ENCODE results near the gene CLDN6.
A peak's percentile ranks its signal among the peaks of the same experiment; 100 is the strongest.

CLDN6 gene

GRCh38 chr16:3013998-3014690 is 3.8 kb downstream of the CLDN6 start:
- no peak for DNase-seq (ENCODE audit: low read depth, low spot score)

DNA sequence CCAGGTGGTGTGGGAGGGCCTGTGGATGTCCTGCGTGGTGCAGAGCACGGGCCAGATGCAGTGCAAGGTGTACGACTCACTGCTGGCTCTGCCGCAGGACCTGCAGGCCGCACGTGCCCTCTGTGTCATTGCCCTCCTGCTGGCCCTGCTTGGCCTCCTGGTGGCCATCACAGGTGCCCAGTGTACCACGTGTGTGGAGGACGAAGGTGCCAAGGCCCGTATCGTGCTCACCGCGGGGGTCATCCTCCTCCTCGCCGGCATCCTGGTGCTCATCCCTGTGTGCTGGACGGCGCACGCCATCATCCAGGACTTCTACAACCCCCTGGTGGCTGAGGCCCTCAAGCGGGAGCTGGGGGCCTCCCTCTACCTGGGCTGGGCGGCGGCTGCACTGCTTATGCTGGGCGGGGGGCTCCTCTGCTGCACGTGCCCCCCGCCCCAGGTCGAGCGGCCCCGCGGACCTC is 4.5 kb downstream of the CLDN6 start:
- no peak for DNase-seq (ENCODE audit: low read depth, low spot score)

GRCh38 chr16:3012828-3013420 is 5.1 kb downstream of the CLDN6 start, which contains the start of gene CLDN9:
Gene CLDN9 (plus strand): TSS chr16:3012923. CDS start chr16:3013363, 440 bp downstream.
- DNase-seq (ENCODE audit: low read depth, low spot score), result no peak

DNA sequence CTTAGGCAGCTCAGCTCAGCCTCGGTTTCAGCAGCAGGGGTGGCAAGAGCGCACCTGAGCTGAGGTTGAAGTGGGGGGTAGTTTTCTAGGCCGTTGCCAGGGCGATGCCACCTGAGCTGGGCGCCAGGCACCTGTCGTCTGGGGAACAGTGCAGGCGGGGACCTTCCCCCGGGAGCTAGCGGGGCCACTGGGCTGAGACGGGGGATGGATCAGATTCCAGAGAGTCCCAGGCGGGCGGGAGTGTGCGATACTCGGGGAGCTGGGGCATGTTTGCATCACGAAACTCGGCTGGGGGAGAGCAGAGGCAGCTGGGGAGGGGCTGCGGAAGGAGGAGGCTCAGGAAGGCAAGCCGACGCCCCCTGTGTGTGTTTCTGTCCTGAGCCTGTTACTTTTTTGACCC is 5.7 kb downstream of the CLDN6 start:
- DNase-seq (ENCODE audit: low read depth, low spot score), result no peak

DNA sequence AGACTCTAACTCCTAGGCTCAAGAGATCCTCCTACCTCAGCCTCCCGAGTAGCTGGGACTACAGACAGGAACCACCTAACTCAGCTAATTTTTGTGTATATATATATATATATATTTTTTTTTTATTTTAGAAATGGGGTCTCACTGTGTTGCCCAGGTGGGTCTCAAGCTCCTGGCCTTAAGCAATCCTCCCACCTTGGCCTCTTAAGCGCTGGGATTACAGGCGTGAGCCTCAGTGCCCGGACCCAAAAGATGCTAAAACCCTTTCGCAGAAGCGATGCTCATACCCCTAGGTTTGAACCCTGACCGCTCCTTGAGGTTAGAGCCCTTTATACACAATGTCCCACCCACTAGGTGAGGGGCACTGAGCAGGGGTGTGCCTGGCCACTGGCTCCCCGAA is 7.5 kb downstream of the CLDN6 start:
- DNase-seq (ENCODE audit: low read depth, low spot score), result no peak

GRCh38 chr16:3009568-3010390 is 8.2 kb downstream of the CLDN6 start:
- no peak for DNase-seq (ENCODE audit: low read depth, low spot score)

GRCh38 chr16:3008690-3009037 is 9.3 kb downstream of the CLDN6 start:
- DNase-seq (ENCODE audit: low read depth, low spot score), result no peak

- DNase-seq (ENCODE audit: low read depth, low spot score), result no peak
These were observed 9.9 kb downstream of the CLDN6 start for GRCh38 chr16:3007957-3008689.

GRCh38 chr16:3007059-3007956 is 10.7 kb downstream of the CLDN6 start:
- no peak for DNase-seq (ENCODE audit: low read depth, low spot score)

DNA sequence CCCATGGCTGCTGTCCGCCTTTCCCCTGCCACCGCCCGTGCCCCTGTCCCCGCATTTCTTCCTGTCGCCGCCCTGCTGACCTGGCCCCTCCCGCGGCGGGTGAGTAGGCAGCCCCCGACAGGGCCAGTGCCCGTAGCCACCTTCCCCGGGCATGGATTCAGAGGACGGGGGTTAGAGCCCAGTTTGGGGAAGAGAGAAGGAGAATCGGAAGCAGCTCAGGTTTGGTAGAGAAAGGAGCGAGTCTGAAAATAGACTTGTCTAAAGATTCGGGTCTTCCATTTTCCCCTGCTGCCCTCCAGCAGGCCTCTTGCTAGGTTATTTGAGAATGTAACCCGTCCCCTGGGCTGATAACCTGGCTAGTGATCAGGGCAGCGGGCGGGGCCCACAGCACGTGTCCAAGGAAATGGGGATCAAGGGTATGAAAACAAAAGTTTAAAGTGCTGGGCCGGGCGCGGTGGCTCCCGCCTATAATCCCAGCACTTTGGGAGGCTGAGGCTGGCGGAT is 13.2 kb downstream of the CLDN6 start:
- no peak for DNase-seq (ENCODE audit: low read depth, low spot score)

DNA sequence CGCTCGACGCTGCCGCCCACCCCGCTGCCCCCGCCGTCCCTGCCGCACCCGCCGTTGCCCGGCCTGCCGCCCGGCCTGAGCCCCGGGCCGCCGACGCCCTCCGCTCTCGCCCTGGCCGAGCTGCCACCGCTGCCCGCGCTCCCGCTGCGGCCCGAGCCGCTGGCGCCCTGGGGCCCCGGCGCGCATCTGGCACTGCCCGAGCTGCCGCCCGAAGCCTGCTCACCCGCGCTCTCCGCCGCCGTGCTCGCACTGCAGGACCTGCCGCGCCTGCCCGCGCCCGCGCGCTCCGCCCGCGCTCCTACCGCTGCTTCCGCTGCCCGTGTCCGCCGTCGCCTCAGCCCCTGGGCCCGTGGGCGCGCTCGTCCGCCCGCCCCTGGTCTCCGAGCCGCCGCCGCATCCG is 13.7 kb downstream of the CLDN6 start:
- DNase-seq (ENCODE audit: low read depth, low spot score), result no peak

- DNase-seq (ENCODE audit: low read depth, low spot score), result peak; percentile 89
These were observed 14.3 kb downstream of the CLDN6 start for GRCh38 chr16:3003582-3004270.

- no peak for DNase-seq (ENCODE audit: low read depth, low spot score)
These were observed 16.7 kb downstream of the CLDN6 start for GRCh38 chr16:3001316-3001715.

GRCh38 chr16:3000540-3000939 is 17.4 kb downstream of the CLDN6 start:
- no peak for DNase-seq (ENCODE audit: low read depth, low spot score)

DNA sequence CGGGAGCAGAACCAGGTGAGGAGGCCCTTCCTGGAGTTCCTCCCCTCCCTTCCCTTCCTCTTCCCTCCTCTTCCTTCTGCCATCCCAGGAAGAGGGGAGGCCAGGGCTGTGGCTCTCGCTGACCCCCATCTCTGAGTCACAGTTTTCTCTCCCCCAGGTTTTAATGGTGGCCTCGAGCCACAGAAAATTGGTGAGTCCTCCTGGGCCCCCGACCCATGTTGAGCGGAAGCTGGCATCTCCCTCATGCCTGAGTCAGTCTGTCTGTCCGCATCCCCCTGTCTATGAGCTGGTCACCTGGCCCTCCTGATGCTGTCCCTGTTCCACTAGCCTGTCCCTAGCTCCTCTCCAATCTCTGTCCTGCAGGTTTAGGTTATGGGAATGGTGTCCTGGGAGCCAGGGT is 18.1 kb downstream of the CLDN6 start:
- no peak for DNase-seq (ENCODE audit: low read depth, low spot score)

GRCh38 chr16:2996298-2996697 is 21.7 kb downstream of the CLDN6 start:
- DNase-seq (ENCODE audit: low read depth, low spot score), result no peak

DNA sequence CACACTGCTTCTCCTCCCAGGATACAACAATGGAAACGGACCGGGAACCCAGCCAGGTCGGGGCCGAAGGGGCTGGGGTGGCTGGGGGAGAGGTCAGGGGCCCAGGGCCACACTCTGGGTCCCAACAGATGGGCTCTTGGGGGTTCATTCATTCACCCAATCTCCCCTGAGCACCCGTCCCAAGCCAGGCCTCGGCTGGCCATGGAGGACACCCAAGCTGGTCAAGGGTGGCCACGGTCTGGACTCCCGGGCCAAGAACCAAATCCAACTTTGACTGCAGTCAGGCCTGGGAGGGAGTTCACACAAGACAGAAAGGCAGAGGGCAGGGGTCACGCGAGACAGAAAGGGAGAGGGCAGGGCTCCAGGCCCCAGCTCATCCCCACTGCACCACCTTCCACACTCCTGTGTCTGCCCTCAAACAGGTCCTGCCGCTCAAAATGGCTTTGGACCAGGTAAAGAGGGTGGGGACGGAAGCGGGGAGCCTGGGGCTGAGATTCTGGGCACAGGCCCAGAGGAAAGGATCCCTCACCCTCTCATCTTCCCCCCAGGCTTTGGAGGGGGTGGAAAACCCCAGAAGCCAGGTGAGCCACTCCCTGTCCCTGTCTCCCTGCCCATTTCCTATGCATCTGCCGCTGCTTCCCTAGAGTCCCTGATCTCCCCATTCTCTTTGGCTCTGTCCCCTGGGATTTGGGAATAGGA is 25.5 kb downstream of the CLDN6 start:
- DNase-seq (ENCODE audit: low read depth, low spot score), result no peak

GRCh38 chr16:2991566-2992261 is 26.3 kb downstream of the CLDN6 start:
- DNase-seq (ENCODE audit: low read depth, low spot score), result no peak

GRCh38 chr16:2990891-2991290 is 27.1 kb downstream of the CLDN6 start:
- no peak for DNase-seq (ENCODE audit: low read depth, low spot score)

Measured in activated CD4-positive, CD25-positive, alpha-beta regulatory T cell treated with anti-CD3 and anti-CD28 coated beads, Interleukin-2, amount 50 U/mL, for 16 hours (primary cell).